Neural progenitor cell (in vitro differentiated cells): ENCODE data around the gene NKD1. TPM values are rescaled to one million over a fixed set of nuclear protein-coding genes. Genes with fewer than 3 reads are reported as not detected.

ENCODE experiments used
- DNase-seq: peaks from one replicate; pipeline ENCODE4 v3.0.0-alpha.2; 2016; ENCODE audit warnings: low spot score
- H2AFZ ChIP-seq: fragments of 200-600 bp; sonication (generic); replicated peaks from 2 replicates; pipeline ENCODE4 v1.6.1; 2016; ENCODE audit warnings: antibody characterized with exemption
- H3F3A ChIP-seq: fragments of 200-600 bp; sonication (generic); 2 replicates; pipeline ENCODE4 v1.6.1; 2016; ENCODE audit warnings: antibody characterized with exemption, low read depth
- H3K27ac ChIP-seq: fragments of 200-600 bp; sonication (generic); 2 replicates; pipeline ENCODE4 v1.5.1; 2016; ENCODE audit warnings: mild to moderate bottlenecking
- H3K27me3 ChIP-seq: fragments of 200-600 bp; sonication (generic); 2 replicates; pipeline ENCODE4 v1.6.1; 2016; ENCODE audit warnings: mild to moderate bottlenecking, moderate library complexity
- H3K36me3 ChIP-seq: fragments of 200-600 bp; sonication (generic); 2 replicates; pipeline ENCODE4 v1.5.1; 2016
- H3K4me1 ChIP-seq: fragments of 200-600 bp; sonication (generic); 2 replicates; pipeline ENCODE4 v1.6.1; 2016; ENCODE audit warnings: mixed run types
- H3K4me2 ChIP-seq: fragments of 200-600 bp; sonication (generic); 2 replicates; pipeline ENCODE4 v1.6.1; 2016
- H3K4me3 ChIP-seq: fragments of 200-600 bp; sonication (generic); 2 replicates; pipeline ENCODE4 v1.5.1; 2016
- H3K79me2 ChIP-seq: fragments of 200-600 bp; sonication (generic); 2 replicates; pipeline ENCODE4 v1.6.1; 2016; ENCODE audit warnings: low read depth
- H3K9ac ChIP-seq: fragments of 200-600 bp; sonication (generic); 2 replicates; pipeline ENCODE4 v1.6.1; 2016
- H3K9me3 ChIP-seq: fragments of 200-600 bp; sonication (generic); 2 replicates; pipeline ENCODE4 v1.5.1; 2016; ENCODE audit warnings: low read depth
- H4K20me1 ChIP-seq: fragments of 200-600 bp; sonication (generic); 2 replicates; pipeline ENCODE4 v1.6.1; 2016; ENCODE audit warnings: low read depth
- H3K27ac Mint-ChIP-seq: 3 replicates; pipeline ENCODE4 v1.8.0; 2021; ENCODE audit warnings: mixed read lengths
- H3K27me3 Mint-ChIP-seq: 2 replicates; pipeline ENCODE4 v1.8.0; 2022; ENCODE audit warnings: low read depth, mild to moderate bottlenecking, inconsistent platforms, moderate library complexity, mixed read lengths; ENCODE audit not compliant: insufficient read depth
- H3K36me3 Mint-ChIP-seq: 3 replicates; pipeline ENCODE4 v1.8.0; 2021; ENCODE audit warnings: mixed read lengths
- H3K4me1 Mint-ChIP-seq: 3 replicates; pipeline ENCODE4 v1.8.0; 2021; ENCODE audit warnings: mixed read lengths
- H3K4me3 Mint-ChIP-seq: 3 replicates; pipeline ENCODE4 v1.8.0; 2021; ENCODE audit warnings: mild to moderate bottlenecking, moderate library complexity, mixed read lengths
- H3K9me3 Mint-ChIP-seq: 3 replicates; pipeline ENCODE4 v1.8.0; 2020; ENCODE audit warnings: mixed read lengths
- EZH2 ChIP-seq: fragments of 200-600 bp; sonication (generic); IDR thresholded peaks from 2 replicates; pipeline ENCODE4 v1.6.1; 2017; ENCODE audit warnings: antibody characterized with exemption, mild to moderate bottlenecking, moderate library complexity
- EZH2phosphoT487 ChIP-seq: fragments of 200-600 bp; sonication (generic); IDR thresholded peaks from 2 replicates; pipeline ENCODE4 v1.6.1; 2017; ENCODE audit warnings: antibody characterized with exemption
- total RNA-seq: library from RNA; depleted of rRNA; stranded (reverse); fragments of >200 nt; gene quantifications from 2 replicates; pipeline ENCODE4 v1.2.3, GENCODE V29; 2015; ENCODE audit warnings: low replicate concordance
- TF ChIP-seq, protein P1 (sequence below): fragments of 200-600 bp; sonication (generic); IDR thresholded peaks from 2 replicates; pipeline ENCODE4 v1.5.1; 2017; ENCODE audit warnings: antibody characterized with exemption, mild to moderate bottlenecking

NKD1 gene
- total RNA-seq, 1 donor from 2014 or later: 5.3 TPM

DNA sequence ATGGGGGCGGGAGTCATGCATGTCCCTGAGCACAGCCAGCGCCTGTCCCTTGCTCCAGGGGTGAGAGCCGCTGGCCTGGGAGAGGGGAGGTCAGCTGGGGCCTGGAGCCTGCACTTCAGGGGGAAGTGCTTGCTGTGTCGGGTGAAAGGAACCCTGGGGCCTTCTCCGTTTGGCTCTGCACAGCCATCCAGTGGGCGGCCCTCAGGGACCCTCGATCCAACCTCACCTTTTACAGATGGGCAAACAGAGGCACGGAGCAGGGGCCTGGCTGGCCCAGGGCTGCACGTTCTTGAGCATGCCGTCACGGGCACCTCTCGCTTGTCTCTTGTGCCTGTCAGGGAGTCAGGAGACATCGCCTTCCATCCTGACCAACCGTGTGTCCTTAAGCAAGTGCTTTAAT lies 131.1 kb downstream of the NKD1 start:
- no peaks in the 10 kb centered on the region for H3K79me2 ChIP-seq
- H3K4me3 Mint-ChIP-seq: no peak overlapping the region
- TF ChIP-seq EZH2phosphoT487 (no peak), EZH2 (no peak)
- TF ChIP-seq, protein P1, sequence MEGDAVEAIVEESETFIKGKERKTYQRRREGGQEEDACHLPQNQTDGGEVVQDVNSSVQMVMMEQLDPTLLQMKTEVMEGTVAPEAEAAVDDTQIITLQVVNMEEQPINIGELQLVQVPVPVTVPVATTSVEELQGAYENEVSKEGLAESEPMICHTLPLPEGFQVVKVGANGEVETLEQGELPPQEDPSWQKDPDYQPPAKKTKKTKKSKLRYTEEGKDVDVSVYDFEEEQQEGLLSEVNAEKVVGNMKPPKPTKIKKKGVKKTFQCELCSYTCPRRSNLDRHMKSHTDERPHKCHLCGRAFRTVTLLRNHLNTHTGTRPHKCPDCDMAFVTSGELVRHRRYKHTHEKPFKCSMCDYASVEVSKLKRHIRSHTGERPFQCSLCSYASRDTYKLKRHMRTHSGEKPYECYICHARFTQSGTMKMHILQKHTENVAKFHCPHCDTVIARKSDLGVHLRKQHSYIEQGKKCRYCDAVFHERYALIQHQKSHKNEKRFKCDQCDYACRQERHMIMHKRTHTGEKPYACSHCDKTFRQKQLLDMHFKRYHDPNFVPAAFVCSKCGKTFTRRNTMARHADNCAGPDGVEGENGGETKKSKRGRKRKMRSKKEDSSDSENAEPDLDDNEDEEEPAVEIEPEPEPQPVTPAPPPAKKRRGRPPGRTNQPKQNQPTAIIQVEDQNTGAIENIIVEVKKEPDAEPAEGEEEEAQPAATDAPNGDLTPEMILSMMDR: no peak
- H2AFZ ChIP-seq: no peak overlapping the region
- no peak for DNase-seq
- no peaks in the 10 kb centered on the region for H3K4me1 Mint-ChIP-seq
- H3K27me3 Mint-ChIP-seq: peaks cover 7% of the 10 kb centered on the region
- no peak overlapping the region for H3K27ac ChIP-seq
- H3K9ac ChIP-seq: no peak overlapping the region
- no peaks in the 10 kb centered on the region for H3K27me3 ChIP-seq
- H3K36me3 Mint-ChIP-seq: no peaks in the 10 kb centered on the region
- H3K4me2 ChIP-seq: no peak overlapping the region
- no peak overlapping the region for H3K27ac Mint-ChIP-seq
- H4K20me1 ChIP-seq: no peaks in the 10 kb centered on the region
- H3K36me3 ChIP-seq: no peaks in the 10 kb centered on the region
- H3K4me3 ChIP-seq: no peak overlapping the region
- no peaks in the 10 kb centered on the region for H3K9me3 Mint-ChIP-seq
- no peaks in the 10 kb centered on the region for H3K4me1 ChIP-seq
- no peaks in the 10 kb centered on the region for H3K9me3 ChIP-seq
- H3F3A ChIP-seq: no peaks in the 10 kb centered on the region

DNA sequence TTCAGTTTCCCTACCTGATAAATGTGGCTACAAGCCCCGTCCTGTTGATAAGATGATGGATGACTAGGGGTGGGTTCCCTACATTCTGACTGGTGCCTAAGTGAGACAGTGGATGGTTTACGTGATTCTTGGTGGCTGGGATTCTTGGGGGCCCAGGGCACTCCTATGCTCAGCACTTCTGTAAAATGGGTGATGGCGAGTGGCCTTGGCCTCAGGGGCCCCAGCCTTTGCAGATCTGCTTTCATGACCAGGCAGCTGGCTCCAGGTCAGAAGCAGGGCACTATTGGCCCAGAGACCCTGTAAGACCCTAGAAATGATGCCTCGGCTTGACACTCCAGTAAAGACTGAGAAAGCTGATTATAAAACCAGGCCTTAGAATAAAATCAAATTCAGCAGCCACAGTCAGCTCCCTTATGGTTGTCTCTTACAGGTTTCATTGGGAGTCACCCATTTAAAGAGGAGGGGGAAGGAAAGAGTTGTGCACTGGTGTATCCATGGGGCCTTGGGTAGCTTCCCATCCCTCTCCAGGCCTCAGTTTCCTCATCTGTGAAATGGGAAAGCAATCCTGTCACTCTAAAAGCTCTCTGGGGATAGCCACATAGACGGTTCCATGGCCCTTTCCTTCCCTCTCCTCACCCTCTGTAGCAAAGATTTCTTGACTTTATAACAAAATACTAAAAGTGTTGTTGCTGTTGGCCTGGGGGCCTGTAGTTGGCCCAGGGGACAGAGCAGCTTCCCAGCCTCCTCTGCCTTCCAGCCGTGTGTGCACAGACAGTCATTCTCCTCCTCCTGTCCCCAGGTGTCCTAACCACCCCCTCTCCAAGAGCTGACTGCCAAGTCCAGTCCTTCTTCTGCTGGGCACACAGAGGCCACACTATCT lies 131.7 kb downstream of the NKD1 start:
- Histone ChIP-seq H3F3A (no peaks in the 10 kb centered on the region), H3K4me2 (no peak overlapping the region), H3K9me3 (no peaks in the 10 kb centered on the region), H3K36me3 (no peaks in the 10 kb centered on the region), H4K20me1 (no peaks in the 10 kb centered on the region), H3K27ac (no peak overlapping the region), H3K27me3 (no peaks in the 10 kb centered on the region), H3K4me3 (no peak overlapping the region), H2AFZ (no peak overlapping the region), H3K79me2 (no peaks in the 10 kb centered on the region), H3K4me1 (no peaks in the 10 kb centered on the region), H3K9ac (no peak overlapping the region)
- H3K27ac Mint-ChIP-seq: no peak overlapping the region
- peaks cover 7% of the 10 kb centered on the region for H3K27me3 Mint-ChIP-seq
- H3K4me3 Mint-ChIP-seq: no peak overlapping the region
- no peaks in the 10 kb centered on the region for H3K9me3 Mint-ChIP-seq
- H3K36me3 Mint-ChIP-seq: no peaks in the 10 kb centered on the region
- TF ChIP-seq EZH2: no peak
- TF ChIP-seq, protein P1: no peak
- no peak for TF ChIP-seq EZH2phosphoT487
- no peaks in the 10 kb centered on the region for H3K4me1 Mint-ChIP-seq
- no peak for DNase-seq

DNA sequence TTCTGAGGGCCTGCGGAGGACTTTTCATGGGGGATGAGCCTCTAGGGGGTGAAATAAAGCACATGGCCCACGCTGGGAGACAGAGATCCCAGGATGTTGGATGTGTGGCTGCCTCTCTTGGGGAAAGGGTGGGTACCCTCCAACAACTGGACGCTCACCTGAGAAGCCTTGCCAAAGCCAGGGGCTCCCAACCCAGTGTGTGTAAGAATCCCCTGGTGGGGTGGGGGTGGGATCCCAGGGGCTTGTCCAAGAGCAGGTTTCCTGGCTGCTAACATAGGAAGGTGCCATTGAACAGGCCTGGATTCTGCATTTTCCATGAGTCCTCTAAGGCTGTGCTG lies 132.3 kb downstream of the NKD1 start:
- DNase-seq: no peak
- Mint-ChIP-seq H3K9me3 (no peaks in the 10 kb centered on the region), H3K27me3 (peaks cover 7% of the 10 kb centered on the region), H3K27ac (no peak overlapping the region), H3K36me3 (no peaks in the 10 kb centered on the region), H3K4me3 (no peak overlapping the region), H3K4me1 (no peaks in the 10 kb centered on the region)
- Histone ChIP-seq H2AFZ (no peak overlapping the region), H3K36me3 (no peaks in the 10 kb centered on the region), H3F3A (no peaks in the 10 kb centered on the region), H3K27ac (no peak overlapping the region), H3K27me3 (no peaks in the 10 kb centered on the region), H3K4me3 (no peak overlapping the region), H3K9ac (no peak overlapping the region), H3K79me2 (no peaks in the 10 kb centered on the region), H3K9me3 (no peaks in the 10 kb centered on the region), H3K4me1 (no peaks in the 10 kb centered on the region), H4K20me1 (no peaks in the 10 kb centered on the region), H3K4me2 (no peak overlapping the region)
- no peak for TF ChIP-seq EZH2phosphoT487
- TF ChIP-seq EZH2: no peak
- TF ChIP-seq, protein P1: no peak
